C1 segment of cervical spinal cord (tissue), 14 donors: Measurements from ENCODE around the gene MUC5AC.
"Not testable (repeated sequence)": the region's sequence is repeated elsewhere in the genome, so short reads cannot be mapped to it uniquely, and the experiment has no call there.

Experiments used
- DNase-seq, 14 donors: peaks; one replicate each; lab custom pipeline; 2025; lab: John Stamatoyannopoulos, UW

The MUC5AC gene

GRCh38 chr11:1235901-1236315, 78.2 kb downstream of the MUC5AC start:
- DNase-seq: no peak

- no peak for DNase-seq
Observed at GRCh38 chr11:1236316-1237127, 78.8 kb downstream of the MUC5AC start.

- no peak for DNase-seq
Observed at GRCh38 chr11:1237128-1237580, 79.4 kb downstream of the MUC5AC start.

GRCh38 chr11:1237851-1238250, 80.1 kb downstream of the MUC5AC start:
- no peak for DNase-seq

GRCh38 chr11:1238767-1239595, 81.2 kb downstream of the MUC5AC start:
- no peak for DNase-seq

GRCh38 chr11:1239596-1240205, 81.9 kb downstream of the MUC5AC start:
- no peak for DNase-seq

GRCh38 chr11:1240771-1241170, 83.0 kb downstream of the MUC5AC start:
- DNase-seq: no peak

GRCh38 chr11:1241706-1242105, 84.0 kb downstream of the MUC5AC start:
- no peak for DNase-seq

- DNase-seq: no peak
Observed at GRCh38 chr11:1242289-1242688, 84.5 kb downstream of the MUC5AC start.

- not testable (repeated sequence) for DNase-seq
Observed at GRCh38 chr11:1242751-1243150, 85.0 kb downstream of the MUC5AC start.

GRCh38 chr11:1243521-1243920, 85.8 kb downstream of the MUC5AC start:
- not testable (repeated sequence) for DNase-seq

- DNase-seq: not testable (repeated sequence)
Observed at GRCh38 chr11:1244557-1244956, 86.8 kb downstream of the MUC5AC start.

GRCh38 chr11:1245717-1246116, 88.0 kb downstream of the MUC5AC start:
- not testable (repeated sequence) for DNase-seq

GRCh38 chr11:1246301-1246700, 88.5 kb downstream of the MUC5AC start:
- DNase-seq: not testable (repeated sequence)

- not testable (repeated sequence) for DNase-seq
Observed at GRCh38 chr11:1247026-1247425, 89.3 kb downstream of the MUC5AC start.

- DNase-seq: not testable (repeated sequence)
Observed at GRCh38 chr11:1248951-1249350, 91.2 kb downstream of the MUC5AC start.

- DNase-seq: not testable (repeated sequence)
Observed at GRCh38 chr11:1250411-1250810, 92.7 kb downstream of the MUC5AC start.
